Caco-2 (cell line): Measurements from ENCODE around the gene HES7. TPM values are rescaled to one million over a fixed set of nuclear protein-coding genes. Genes with fewer than 3 reads are reported as not detected.
A peak's percentile ranks its signal among the peaks of the same experiment; 100 is the strongest.

Source experiments
- BruUV-seq: library from RNA; stranded (reverse); fragments of 400-500 nt; replicated peaks from 2 replicates; lab custom pipeline; 2021; lab: Mats Ljungman, UMichigan
- CTCF ChIA-PET: fragments of 300-600 bp; sonication (Branson Sonifier 250); formaldehyde crosslinking; loops from one replicate; lab custom pipeline; 2022; ENCODE audit warnings: antibody characterized with exemption; lab: Charles Lee
- POLR2A ChIA-PET: fragments of 300-600 bp; sonication (Branson Sonifier 250); formaldehyde crosslinking; loops from one replicate; lab custom pipeline; 2022; ENCODE audit warnings: antibody characterized with exemption; lab: Charles Lee
- DNase-seq, 2 experiments: peaks; one replicate each; pipeline versions ENCODE4 v3.0.0 to v3.0.0-alpha.2; 2020 to 2022
- H3K27me3 ChIP-seq: replicated peaks from 2 replicates; pipeline ENCODE4 v1.6.0; 2011; ENCODE audit warnings: low read length; ENCODE audit not compliant: control insufficient read depth, insufficient read depth
- H3K36me3 ChIP-seq: 2 replicates; pipeline ENCODE4 v1.5.1; 2011; ENCODE audit warnings: low read length; ENCODE audit not compliant: control insufficient read depth, insufficient read depth
- H3K4me1 ChIP-seq: fragments of 250-450 bp; sonication (Bioruptor Pico); 2 replicates; pipeline ENCODE4 v1.5.1; 2020; ENCODE audit warnings: mild to moderate bottlenecking
- H3K4me3 ChIP-seq: 2 replicates; pipeline ENCODE4 v1.5.1; 2011; ENCODE audit warnings: low read depth, mild to moderate bottlenecking, control low read depth, low read length
- H3K9me3 ChIP-seq: fragments of 250-450 bp; sonication (Bioruptor Pico); 2 replicates; pipeline ENCODE4 v1.5.1; 2020; ENCODE audit warnings: mild to moderate bottlenecking, moderate library complexity
- H3K27ac Mint-ChIP-seq: one replicate; pipeline ENCODE4 v1.8.0; 2022; ENCODE audit warnings: mixed read lengths; ENCODE audit not compliant: unreplicated experiment
- H3K27me3 Mint-ChIP-seq: one replicate; pipeline ENCODE4 v1.8.0; 2022; ENCODE audit warnings: mixed read lengths; ENCODE audit not compliant: insufficient read depth, unreplicated experiment
- H3K36me3 Mint-ChIP-seq: one replicate; pipeline ENCODE4 v1.8.0; 2022; ENCODE audit warnings: mild to moderate bottlenecking, mixed read lengths; ENCODE audit not compliant: insufficient read depth, unreplicated experiment
- H3K4me1 Mint-ChIP-seq: one replicate; pipeline ENCODE4 v1.8.0; 2022; ENCODE audit warnings: low read depth, mixed read lengths; ENCODE audit not compliant: unreplicated experiment
- H3K4me3 Mint-ChIP-seq: one replicate; pipeline ENCODE4 v1.8.0; 2022; ENCODE audit warnings: mild to moderate bottlenecking, moderate library complexity, mixed read lengths; ENCODE audit not compliant: unreplicated experiment
- H3K9me3 Mint-ChIP-seq: one replicate; pipeline ENCODE4 v1.8.0; 2022; ENCODE audit warnings: mixed read lengths; ENCODE audit not compliant: unreplicated experiment
- intact Hi-C: fragments of 100-400 bp; cut with micrococcal nuclease; formaldehyde crosslinking; loops from one replicate; pipeline ENCODE4 v1.10.0; 2022; ENCODE audit not compliant: unreplicated experiment
- total RNA-seq: library from RNA; stranded (reverse); gene quantifications from 2 replicates; pipeline ENCODE4 v1.2.3, GENCODE V29; 2022
- TF ChIP-seq, protein P1 (sequence below), 2 experiments: fragments of 200-600 bp in 1 of 2; IDR thresholded peaks; 1 replicate in 1 of 2; 2 replicates in 1 of 2; pipeline versions ENCODE4 v1.5.1 to v1.8.0; 2011 to 2022; ENCODE audit warnings: antibody characterized with exemption in 1 of 2, control low read depth in 1 of 2, inconsistent platforms in 1 of 2, low read depth in 1 of 2, low read length in 1 of 2, mild to moderate bottlenecking in 1 of 2, moderate library complexity in 1 of 2; ENCODE audit not compliant: insufficient read depth in 1 of 2, severe bottlenecking in 1 of 2, unreplicated experiment in 1 of 2

HES7 gene
- total RNA-seq, 1 experiment from 2014 or later = not detected

DNA sequence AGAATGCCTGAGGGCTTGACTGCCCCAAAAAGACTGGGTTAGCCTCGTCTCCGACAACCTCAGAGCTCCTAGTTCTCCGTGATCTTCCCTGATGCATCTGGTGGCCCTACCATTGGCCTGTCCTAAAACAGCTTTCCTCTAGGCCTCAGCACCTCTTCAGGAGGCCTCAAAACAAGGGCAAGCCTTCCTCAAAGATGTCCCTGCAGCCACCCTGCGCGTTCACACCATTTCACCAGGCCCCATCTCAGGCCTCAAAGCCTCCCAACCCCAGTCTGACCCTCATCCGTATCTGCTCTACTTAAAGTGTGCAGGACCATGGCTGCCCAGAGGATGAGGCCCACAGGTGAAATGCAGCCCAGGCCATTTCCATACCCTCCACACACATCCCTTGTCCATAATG, 13.0 kb downstream of the HES7 start:
- Histone ChIP-seq H3K4me3 (no peak overlapping the region), H3K36me3 (no peaks in the 10 kb centered on the region), H3K27me3 (no peaks in the 10 kb centered on the region), H3K4me1 (no peaks in the 10 kb centered on the region), H3K9me3 (no peaks in the 10 kb centered on the region)
- intact Hi-C loops = no loop called here
- no TSS peak for BruUV-seq
- H3K27me3 Mint-ChIP-seq = peaks cover 3% of the 10 kb centered on the region
- no peak overlapping the region for H3K4me3 Mint-ChIP-seq
- POLR2A ChIA-PET = no interaction called here
- H3K27ac Mint-ChIP-seq = no peak overlapping the region
- TF ChIP-seq, protein P1, sequence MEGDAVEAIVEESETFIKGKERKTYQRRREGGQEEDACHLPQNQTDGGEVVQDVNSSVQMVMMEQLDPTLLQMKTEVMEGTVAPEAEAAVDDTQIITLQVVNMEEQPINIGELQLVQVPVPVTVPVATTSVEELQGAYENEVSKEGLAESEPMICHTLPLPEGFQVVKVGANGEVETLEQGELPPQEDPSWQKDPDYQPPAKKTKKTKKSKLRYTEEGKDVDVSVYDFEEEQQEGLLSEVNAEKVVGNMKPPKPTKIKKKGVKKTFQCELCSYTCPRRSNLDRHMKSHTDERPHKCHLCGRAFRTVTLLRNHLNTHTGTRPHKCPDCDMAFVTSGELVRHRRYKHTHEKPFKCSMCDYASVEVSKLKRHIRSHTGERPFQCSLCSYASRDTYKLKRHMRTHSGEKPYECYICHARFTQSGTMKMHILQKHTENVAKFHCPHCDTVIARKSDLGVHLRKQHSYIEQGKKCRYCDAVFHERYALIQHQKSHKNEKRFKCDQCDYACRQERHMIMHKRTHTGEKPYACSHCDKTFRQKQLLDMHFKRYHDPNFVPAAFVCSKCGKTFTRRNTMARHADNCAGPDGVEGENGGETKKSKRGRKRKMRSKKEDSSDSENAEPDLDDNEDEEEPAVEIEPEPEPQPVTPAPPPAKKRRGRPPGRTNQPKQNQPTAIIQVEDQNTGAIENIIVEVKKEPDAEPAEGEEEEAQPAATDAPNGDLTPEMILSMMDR (IDR thresholded peaks at IDR 0.05; ENCODE audit: insufficient read depth in 1 of 2, low read depth in 1 of 2, low read length in 1 of 2, severe bottlenecking in 1 of 2, unreplicated experiment in 1 of 2) = no peak
- no peaks in the 10 kb centered on the region for H3K9me3 Mint-ChIP-seq
- peaks cover 3% of the 10 kb centered on the region for H3K4me1 Mint-ChIP-seq
- CTCF ChIA-PET = interaction anchor here (0.8 kb wide), 1 partner anchor 17 kb away, joined by 3 read pairs; no protein-coding TSS in a partner anchor
- peaks cover 4% of the 10 kb centered on the region for H3K36me3 Mint-ChIP-seq
- no peak for DNase-seq

DNA sequence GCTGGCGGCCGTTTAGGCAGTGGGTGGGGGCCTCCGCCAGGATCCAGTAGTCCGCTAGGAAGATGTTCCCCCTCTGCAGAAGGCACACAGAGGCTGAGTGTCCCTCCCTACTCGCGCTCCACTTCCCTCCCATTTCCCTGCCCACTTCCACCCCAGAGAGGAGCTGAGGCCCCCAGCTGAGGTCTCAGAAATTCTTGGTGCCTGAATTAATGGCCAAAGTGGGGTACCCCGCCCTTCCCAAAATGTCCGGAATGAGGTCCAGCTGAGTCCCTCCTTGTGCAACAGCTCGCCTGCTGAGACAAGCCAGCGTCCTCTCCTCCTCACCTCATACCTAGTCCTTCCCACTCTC, 13.5 kb downstream of the HES7 start:
- H3K27me3 ChIP-seq = no peaks in the 10 kb centered on the region
- DNase-seq = no peak
- H3K9me3 ChIP-seq = no peaks in the 10 kb centered on the region
- no peak overlapping the region for H3K4me3 Mint-ChIP-seq
- peaks cover 4% of the 10 kb centered on the region for H3K36me3 Mint-ChIP-seq
- no peaks in the 10 kb centered on the region for H3K4me1 ChIP-seq
- no TSS peak for BruUV-seq
- TF ChIP-seq, protein P1 (IDR thresholded peaks at IDR 0.05; ENCODE audit: insufficient read depth in 1 of 2, low read depth in 1 of 2, low read length in 1 of 2, severe bottlenecking in 1 of 2, unreplicated experiment in 1 of 2) = peak in 1 of 2 experiments; percentile 4
- POLR2A ChIA-PET = no interaction called here
- CTCF ChIA-PET = interaction anchor here (0.8 to 1.2 kb wide), 4 partner anchors 16 to 50 kb away, joined by 3 to 6 read pairs (median 4); no protein-coding TSS in a partner anchor
- no peak overlapping the region for H3K27ac Mint-ChIP-seq
- peaks cover 6% of the 10 kb centered on the region for H3K4me1 Mint-ChIP-seq
- no peak overlapping the region; the same call in 1 of the 2 replicates for H3K4me3 ChIP-seq
- H3K36me3 ChIP-seq = no peaks in the 10 kb centered on the region
- H3K9me3 Mint-ChIP-seq = no peaks in the 10 kb centered on the region
- H3K27me3 Mint-ChIP-seq = peaks cover 3% of the 10 kb centered on the region
- intact Hi-C loops = no loop called here

DNA sequence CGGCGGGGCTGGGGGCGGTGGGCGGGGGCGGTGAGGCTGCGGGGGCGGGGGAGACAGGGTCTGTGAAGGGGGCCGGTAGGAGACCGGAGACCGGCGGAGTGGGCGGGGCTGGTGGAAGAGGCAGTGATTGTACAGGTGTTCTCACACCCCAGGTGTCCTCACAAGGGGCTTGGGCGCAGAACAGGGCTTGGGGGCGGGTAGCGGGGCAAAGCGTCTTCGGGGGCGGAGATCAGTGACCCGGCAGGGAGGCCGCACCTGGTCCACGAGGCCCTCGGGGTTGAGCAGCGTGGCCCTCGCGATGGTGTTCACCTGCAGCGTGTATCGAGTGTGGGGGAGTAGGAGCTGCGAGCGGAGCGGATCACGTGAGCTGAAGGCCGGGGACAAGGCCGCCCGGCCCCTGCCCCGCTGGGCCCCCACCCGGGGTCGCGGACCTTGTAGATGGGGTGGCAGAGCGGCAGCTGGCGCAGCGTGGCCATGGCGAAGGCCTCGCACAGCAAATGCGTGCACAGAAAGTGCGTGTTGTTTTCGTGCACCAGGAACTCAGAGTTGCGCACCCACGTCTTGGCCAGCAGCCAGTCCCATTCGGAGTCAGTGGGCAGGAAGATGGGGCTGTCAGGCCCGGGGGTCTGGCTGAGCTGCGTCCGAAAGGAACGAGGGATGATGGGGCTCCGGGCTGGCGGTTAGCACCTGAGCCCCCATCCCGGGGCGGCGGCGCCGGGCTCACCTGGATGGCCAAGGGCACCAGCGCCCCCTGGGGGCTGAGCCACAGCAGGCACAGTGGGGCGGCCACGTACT, 14.0 kb downstream of the HES7 start:
- H3K4me3 ChIP-seq = peak overlapping the region; percentile 39
- H3K27me3 ChIP-seq = no peaks in the 10 kb centered on the region
- Mint-ChIP-seq H3K36me3 (peaks cover 4% of the 10 kb centered on the region), H3K9me3 (no peaks in the 10 kb centered on the region), H3K4me3 (peak overlapping the region; percentile 64), H3K27me3 (peaks cover 3% of the 10 kb centered on the region), H3K4me1 (peaks cover 6% of the 10 kb centered on the region), H3K27ac (no peak overlapping the region)
- intact Hi-C loops = no loop called here
- POLR2A ChIA-PET = no interaction called here
- DNase-seq = peak; percentile 61 to 78
- H3K4me1 ChIP-seq = no peaks in the 10 kb centered on the region
- no peaks in the 10 kb centered on the region for H3K9me3 ChIP-seq
- CTCF ChIA-PET = interaction anchor here (0.9 to 1.2 kb wide), 3 partner anchors 16 to 49 kb away, joined by 3 to 6 read pairs (median 4); no protein-coding TSS in a partner anchor
- TF ChIP-seq, protein P1 (IDR thresholded peaks at IDR 0.05; ENCODE audit: insufficient read depth in 1 of 2, low read depth in 1 of 2, low read length in 1 of 2, severe bottlenecking in 1 of 2, unreplicated experiment in 1 of 2) = peak; percentile 64 to 80
- no peaks in the 10 kb centered on the region for H3K36me3 ChIP-seq
- BruUV-seq = no TSS peak
